Neural progenitor cell (in vitro differentiated cells): ENCODE data around the gene TSEN15. TPM values are rescaled to one million over a fixed set of nuclear protein-coding genes. Genes with fewer than 3 reads are reported as not detected.

Source experiments
- DNase-seq: peaks from one replicate; pipeline ENCODE4 v3.0.0-alpha.2; 2016; ENCODE audit warnings: low spot score
- H2AFZ ChIP-seq: fragments of 200-600 bp; sonication (generic); replicated peaks from 2 replicates; pipeline ENCODE4 v1.6.1; 2016; ENCODE audit warnings: antibody characterized with exemption
- H3F3A ChIP-seq: fragments of 200-600 bp; sonication (generic); 2 replicates; pipeline ENCODE4 v1.6.1; 2016; ENCODE audit warnings: antibody characterized with exemption, low read depth
- H3K27ac ChIP-seq: fragments of 200-600 bp; sonication (generic); 2 replicates; pipeline ENCODE4 v1.5.1; 2016; ENCODE audit warnings: mild to moderate bottlenecking
- H3K27me3 ChIP-seq: fragments of 200-600 bp; sonication (generic); 2 replicates; pipeline ENCODE4 v1.6.1; 2016; ENCODE audit warnings: mild to moderate bottlenecking, moderate library complexity
- H3K36me3 ChIP-seq: fragments of 200-600 bp; sonication (generic); 2 replicates; pipeline ENCODE4 v1.5.1; 2016
- H3K4me1 ChIP-seq: fragments of 200-600 bp; sonication (generic); 2 replicates; pipeline ENCODE4 v1.6.1; 2016; ENCODE audit warnings: mixed run types
- H3K4me2 ChIP-seq: fragments of 200-600 bp; sonication (generic); 2 replicates; pipeline ENCODE4 v1.6.1; 2016
- H3K4me3 ChIP-seq: fragments of 200-600 bp; sonication (generic); 2 replicates; pipeline ENCODE4 v1.5.1; 2016
- H3K79me2 ChIP-seq: fragments of 200-600 bp; sonication (generic); 2 replicates; pipeline ENCODE4 v1.6.1; 2016; ENCODE audit warnings: low read depth
- H3K9ac ChIP-seq: fragments of 200-600 bp; sonication (generic); 2 replicates; pipeline ENCODE4 v1.6.1; 2016
- H3K9me3 ChIP-seq: fragments of 200-600 bp; sonication (generic); 2 replicates; pipeline ENCODE4 v1.5.1; 2016; ENCODE audit warnings: low read depth
- H4K20me1 ChIP-seq: fragments of 200-600 bp; sonication (generic); 2 replicates; pipeline ENCODE4 v1.6.1; 2016; ENCODE audit warnings: low read depth
- H3K27ac Mint-ChIP-seq: 3 replicates; pipeline ENCODE4 v1.8.0; 2021; ENCODE audit warnings: mixed read lengths
- H3K27me3 Mint-ChIP-seq: 2 replicates; pipeline ENCODE4 v1.8.0; 2022; ENCODE audit warnings: low read depth, mild to moderate bottlenecking, inconsistent platforms, moderate library complexity, mixed read lengths; ENCODE audit not compliant: insufficient read depth
- H3K36me3 Mint-ChIP-seq: 3 replicates; pipeline ENCODE4 v1.8.0; 2021; ENCODE audit warnings: mixed read lengths
- H3K4me1 Mint-ChIP-seq: 3 replicates; pipeline ENCODE4 v1.8.0; 2021; ENCODE audit warnings: mixed read lengths
- H3K4me3 Mint-ChIP-seq: 3 replicates; pipeline ENCODE4 v1.8.0; 2021; ENCODE audit warnings: mild to moderate bottlenecking, moderate library complexity, mixed read lengths
- H3K9me3 Mint-ChIP-seq: 3 replicates; pipeline ENCODE4 v1.8.0; 2020; ENCODE audit warnings: mixed read lengths
- CTCF ChIP-seq: fragments of 200-600 bp; sonication (generic); IDR thresholded peaks from 2 replicates; pipeline ENCODE4 v1.5.1; 2017; ENCODE audit warnings: antibody characterized with exemption, mild to moderate bottlenecking
- EZH2 ChIP-seq: fragments of 200-600 bp; sonication (generic); IDR thresholded peaks from 2 replicates; pipeline ENCODE4 v1.6.1; 2017; ENCODE audit warnings: antibody characterized with exemption, mild to moderate bottlenecking, moderate library complexity
- EZH2phosphoT487 ChIP-seq: fragments of 200-600 bp; sonication (generic); IDR thresholded peaks from 2 replicates; pipeline ENCODE4 v1.6.1; 2017; ENCODE audit warnings: antibody characterized with exemption
- total RNA-seq: library from RNA; depleted of rRNA; stranded (reverse); fragments of >200 nt; gene quantifications from 2 replicates; pipeline ENCODE4 v1.2.3, GENCODE V29; 2015; ENCODE audit warnings: low replicate concordance

The TSEN15 gene
- total RNA-seq, 1 donor from 2014 or later, result 72.3 TPM

GRCh38 chr1:184074383-184074782 lies 22.9 kb downstream of the TSEN15 start:
- TF ChIP-seq EZH2phosphoT487 (no peak), EZH2 (no peak), CTCF (no peak)
- Histone ChIP-seq H3K4me2 (no peak overlapping the region), H3K4me1 (peaks cover 23% of the 10 kb centered on the region), H2AFZ (no peak overlapping the region), H4K20me1 (no peaks in the 10 kb centered on the region), H3K79me2 (no peaks in the 10 kb centered on the region), H3K27ac (no peak overlapping the region), H3F3A (peaks cover 3% of the 10 kb centered on the region), H3K9me3 (no peaks in the 10 kb centered on the region), H3K36me3 (no peaks in the 10 kb centered on the region), H3K4me3 (no peak overlapping the region), H3K27me3 (no peaks in the 10 kb centered on the region), H3K9ac (no peak overlapping the region)
- peaks cover 20% of the 10 kb centered on the region for H3K36me3 Mint-ChIP-seq
- no peak overlapping the region for H3K27ac Mint-ChIP-seq
- peaks cover 2% of the 10 kb centered on the region for H3K27me3 Mint-ChIP-seq
- no peak for DNase-seq
- H3K4me3 Mint-ChIP-seq, result no peak overlapping the region
- H3K9me3 Mint-ChIP-seq, result peaks cover 14% of the 10 kb centered on the region
- H3K4me1 Mint-ChIP-seq, result no peaks in the 10 kb centered on the region

GRCh38 chr1:184075055-184076029 lies 23.8 kb downstream of the TSEN15 start:
- no peak overlapping the region for H3K4me2 ChIP-seq
- Mint-ChIP-seq H3K9me3 (peaks cover 14% of the 10 kb centered on the region), H3K4me3 (no peak overlapping the region), H3K27me3 (peaks cover 2% of the 10 kb centered on the region), H3K36me3 (peaks cover 20% of the 10 kb centered on the region), H3K27ac (no peak overlapping the region), H3K4me1 (no peaks in the 10 kb centered on the region)
- H3K9ac ChIP-seq, result no peak overlapping the region
- peaks cover 3% of the 10 kb centered on the region for H3F3A ChIP-seq
- DNase-seq, result peak; percentile 66
- no peak overlapping the region for H3K4me3 ChIP-seq
- H2AFZ ChIP-seq, result no peak overlapping the region
- no peaks in the 10 kb centered on the region for H3K9me3 ChIP-seq
- H3K27me3 ChIP-seq, result no peaks in the 10 kb centered on the region
- no peaks in the 10 kb centered on the region for H4K20me1 ChIP-seq
- no peak overlapping the region for H3K27ac ChIP-seq
- H3K4me1 ChIP-seq, result peaks cover 14% of the 10 kb centered on the region
- no peaks in the 10 kb centered on the region for H3K36me3 ChIP-seq
- TF ChIP-seq CTCF (peak; percentile 88), EZH2 (no peak)
- no peaks in the 10 kb centered on the region for H3K79me2 ChIP-seq

- no peak overlapping the region for H3K4me3 Mint-ChIP-seq
- no peak overlapping the region for H3K27ac Mint-ChIP-seq
- no peaks in the 10 kb centered on the region for H3K9me3 ChIP-seq
- peaks cover 2% of the 10 kb centered on the region for H3K27me3 Mint-ChIP-seq
- H4K20me1 ChIP-seq, result no peaks in the 10 kb centered on the region
- no peaks in the 10 kb centered on the region for H3K4me1 ChIP-seq
- H3K4me2 ChIP-seq, result no peak overlapping the region
- H3K4me1 Mint-ChIP-seq, result no peaks in the 10 kb centered on the region
- no peak overlapping the region for H3K9ac ChIP-seq
- peaks cover 6% of the 10 kb centered on the region for H3K36me3 Mint-ChIP-seq
- no peak for DNase-seq
- H3K4me3 ChIP-seq, result no peak overlapping the region
- H2AFZ ChIP-seq, result no peak overlapping the region
- H3F3A ChIP-seq, result no peaks in the 10 kb centered on the region
- no peaks in the 10 kb centered on the region for H3K27me3 ChIP-seq
- TF ChIP-seq CTCF (no peak), EZH2 (no peak), EZH2phosphoT487 (no peak)
- peaks cover 14% of the 10 kb centered on the region for H3K9me3 Mint-ChIP-seq
- H3K36me3 ChIP-seq, result no peaks in the 10 kb centered on the region
- no peak overlapping the region for H3K27ac ChIP-seq
- no peaks in the 10 kb centered on the region for H3K79me2 ChIP-seq
Observed at GRCh38 chr1:184078564-184079249, 27.2 kb downstream of the TSEN15 start.
